GM12873 (cell line): ENCODE measurements around the gene ATF7IP2.

Source experiments
- CTCF ChIP-seq: IDR thresholded peaks from 2 replicates; pipeline ENCODE4 v1.5.1; 2012; ENCODE audit warnings: low read depth, mild to moderate bottlenecking, moderate library complexity, low read length, control low read depth; ENCODE audit not compliant: insufficient read depth; ENCODE audit errors: missing control alignments

Gene ATF7IP2

GRCh38 chr16:10465821-10466220 is 80.0 kb downstream of the ATF7IP2 start:
- no peak for TF ChIP-seq CTCF

GRCh38 chr16:10466313-10466712 is 80.5 kb downstream of the ATF7IP2 start:
- TF ChIP-seq CTCF = no peak

GRCh38 chr16:10466861-10467260 is 81.0 kb downstream of the ATF7IP2 start:
- no peak for TF ChIP-seq CTCF

- no peak for TF ChIP-seq CTCF
Observed at GRCh38 chr16:10480151-10480550, 94.3 kb downstream of the ATF7IP2 start.

- no peak for TF ChIP-seq CTCF
Observed at GRCh38 chr16:10485159-10485558, 99.3 kb downstream of the ATF7IP2 start.

GRCh38 chr16:10485698-10486382 is 100.0 kb downstream of the ATF7IP2 start:
- TF ChIP-seq CTCF = no peak

GRCh38 chr16:10490141-10490540 is 104.3 kb downstream of the ATF7IP2 start:
- TF ChIP-seq CTCF = no peak

- no peak for TF ChIP-seq CTCF
Observed at GRCh38 chr16:10493276-10493675, 107.4 kb downstream of the ATF7IP2 start.
